ENCODE results near the gene C1QTNF8. TPM values are rescaled to one million over a fixed set of nuclear protein-coding genes. Genes with fewer than 3 reads are reported as not detected.

The C1QTNF8 gene
- total and polyA plus RNA-seq, 2 of the 13 experiments (the other 11 are each of a cell fraction or from before 2014, with no cell fraction given), result 0.09 TPM; not detected in 1

DNA sequence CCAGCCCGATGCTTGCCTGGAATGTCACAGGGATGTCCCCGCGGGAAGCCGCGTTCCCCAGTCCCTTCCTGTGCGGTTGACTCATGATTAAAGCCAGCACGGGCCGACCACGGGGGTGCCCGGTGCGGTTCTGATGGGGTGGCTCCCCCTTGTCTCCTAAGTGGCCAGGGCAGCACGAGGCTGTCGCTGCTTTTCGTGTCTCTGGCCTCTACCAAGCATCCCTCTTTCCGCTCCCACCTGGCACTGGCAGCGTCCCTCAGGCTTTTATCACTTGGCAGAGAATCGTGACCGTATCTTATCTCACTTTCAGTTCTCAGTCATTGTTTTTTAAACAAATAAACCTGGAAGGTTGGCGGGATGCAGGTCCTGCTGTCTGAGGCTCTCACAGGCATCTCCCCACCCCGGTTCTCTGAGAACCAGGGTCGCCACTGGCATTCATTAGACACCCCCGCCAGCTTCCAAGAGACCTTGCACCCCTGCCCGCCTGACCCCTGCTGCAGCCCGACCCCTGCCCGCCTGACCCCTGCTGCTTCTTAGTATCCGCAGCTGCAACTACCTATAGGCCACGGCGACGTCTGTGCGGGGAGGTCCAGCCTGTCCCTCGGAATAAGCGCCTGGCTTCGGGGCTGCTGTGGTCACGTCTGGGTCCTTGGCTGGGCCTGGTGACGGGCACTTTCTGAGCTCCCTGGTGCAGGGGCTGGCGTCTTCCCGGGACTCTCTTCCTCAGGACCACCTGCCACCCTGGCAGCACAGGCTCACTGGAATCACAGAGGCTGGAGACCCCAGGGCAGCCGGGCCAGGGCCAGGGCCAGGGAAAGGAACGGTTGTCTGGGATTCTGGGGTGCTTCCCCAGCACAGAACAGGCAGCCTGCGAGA, 7.5 kb downstream of the C1QTNF8 start (continued):
- peak; percentile 40; the same call in 1 of the 2 replicates for TF ChIP-seq SOX5 (CRISPR knock-in tag; IDR thresholded peaks at IDR 0.05; ENCODE audit: borderline replicate concordance)
- TF ChIP-seq, protein P1, sequence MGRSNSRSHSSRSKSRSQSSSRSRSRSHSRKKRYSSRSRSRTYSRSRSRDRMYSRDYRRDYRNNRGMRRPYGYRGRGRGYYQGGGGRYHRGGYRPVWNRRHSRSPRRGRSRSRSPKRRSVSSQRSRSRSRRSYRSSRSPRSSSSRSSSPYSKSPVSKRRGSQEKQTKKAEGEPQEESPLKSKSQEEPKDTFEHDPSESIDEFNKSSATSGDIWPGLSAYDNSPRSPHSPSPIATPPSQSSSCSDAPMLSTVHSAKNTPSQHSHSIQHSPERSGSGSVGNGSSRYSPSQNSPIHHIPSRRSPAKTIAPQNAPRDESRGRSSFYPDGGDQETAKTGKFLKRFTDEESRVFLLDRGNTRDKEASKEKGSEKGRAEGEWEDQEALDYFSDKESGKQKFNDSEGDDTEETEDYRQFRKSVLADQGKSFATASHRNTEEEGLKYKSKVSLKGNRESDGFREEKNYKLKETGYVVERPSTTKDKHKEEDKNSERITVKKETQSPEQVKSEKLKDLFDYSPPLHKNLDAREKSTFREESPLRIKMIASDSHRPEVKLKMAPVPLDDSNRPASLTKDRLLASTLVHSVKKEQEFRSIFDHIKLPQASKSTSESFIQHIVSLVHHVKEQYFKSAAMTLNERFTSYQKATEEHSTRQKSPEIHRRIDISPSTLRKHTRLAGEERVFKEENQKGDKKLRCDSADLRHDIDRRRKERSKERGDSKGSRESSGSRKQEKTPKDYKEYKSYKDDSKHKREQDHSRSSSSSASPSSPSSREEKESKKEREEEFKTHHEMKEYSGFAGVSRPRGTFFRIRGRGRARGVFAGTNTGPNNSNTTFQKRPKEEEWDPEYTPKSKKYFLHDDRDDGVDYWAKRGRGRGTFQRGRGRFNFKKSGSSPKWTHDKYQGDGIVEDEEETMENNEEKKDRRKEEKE (IDR thresholded peaks at IDR 0.05), result no peak
- TF ChIP-seq, protein P2, sequence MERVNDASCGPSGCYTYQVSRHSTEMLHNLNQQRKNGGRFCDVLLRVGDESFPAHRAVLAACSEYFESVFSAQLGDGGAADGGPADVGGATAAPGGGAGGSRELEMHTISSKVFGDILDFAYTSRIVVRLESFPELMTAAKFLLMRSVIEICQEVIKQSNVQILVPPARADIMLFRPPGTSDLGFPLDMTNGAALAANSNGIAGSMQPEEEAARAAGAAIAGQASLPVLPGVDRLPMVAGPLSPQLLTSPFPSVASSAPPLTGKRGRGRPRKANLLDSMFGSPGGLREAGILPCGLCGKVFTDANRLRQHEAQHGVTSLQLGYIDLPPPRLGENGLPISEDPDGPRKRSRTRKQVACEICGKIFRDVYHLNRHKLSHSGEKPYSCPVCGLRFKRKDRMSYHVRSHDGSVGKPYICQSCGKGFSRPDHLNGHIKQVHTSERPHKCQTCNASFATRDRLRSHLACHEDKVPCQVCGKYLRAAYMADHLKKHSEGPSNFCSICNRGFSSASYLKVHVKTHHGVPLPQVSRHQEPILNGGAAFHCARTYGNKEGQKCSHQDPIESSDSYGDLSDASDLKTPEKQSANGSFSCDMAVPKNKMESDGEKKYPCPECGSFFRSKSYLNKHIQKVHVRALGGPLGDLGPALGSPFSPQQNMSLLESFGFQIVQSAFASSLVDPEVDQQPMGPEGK (CRISPR knock-in tag; IDR thresholded peaks at IDR 0.05), result 0 out of 2 replicates have a peak, but pooled peaks have one; percentile 14
- TF ChIP-seq TEAD3 (CRISPR knock-in tag; optimal IDR thresholded peaks at IDR 0.05; ENCODE audit: borderline replicate concordance), result peak; percentile 58
- no peak for TF ChIP-seq ZKSCAN8 (CRISPR knock-in tag; IDR thresholded peaks at IDR 0.05; ENCODE audit: borderline replicate concordance)
- TF ChIP-seq PHF21A (CRISPR knock-in tag; IDR thresholded peaks at IDR 0.05), result peak; percentile 52; the same call in 1 of the 2 replicates
- 0 out of 2 replicates have a peak, but pooled peaks have one; percentile 17 for TF ChIP-seq NR2F6 (IDR thresholded peaks at IDR 0.05)
- no peak; the same call in 1 of the 2 replicates for TF ChIP-seq NR2F6 (CRISPR knock-in tag; IDR thresholded peaks at IDR 0.05)
- TF ChIP-seq ZNF776 (CRISPR knock-in tag; IDR thresholded peaks at IDR 0.05), result 0 out of 2 replicates have a peak, but pooled peaks have one; percentile 8
- peak; percentile 49 for TF ChIP-seq ZSCAN25 (CRISPR knock-in tag; IDR thresholded peaks at IDR 0.05)
- no peak for TF ChIP-seq SOX13 (IDR thresholded peaks at IDR 0.05)
- TF ChIP-seq SOX13 (CRISPR knock-in tag; conservative IDR thresholded peaks at IDR 0.05 in 1 of 2, IDR thresholded peaks at IDR 0.05 in 1 of 2), result peak in 1 of 2 experiments; percentile 70; a peak in 2 of 4 replicates
- TF ChIP-seq, protein P3, sequence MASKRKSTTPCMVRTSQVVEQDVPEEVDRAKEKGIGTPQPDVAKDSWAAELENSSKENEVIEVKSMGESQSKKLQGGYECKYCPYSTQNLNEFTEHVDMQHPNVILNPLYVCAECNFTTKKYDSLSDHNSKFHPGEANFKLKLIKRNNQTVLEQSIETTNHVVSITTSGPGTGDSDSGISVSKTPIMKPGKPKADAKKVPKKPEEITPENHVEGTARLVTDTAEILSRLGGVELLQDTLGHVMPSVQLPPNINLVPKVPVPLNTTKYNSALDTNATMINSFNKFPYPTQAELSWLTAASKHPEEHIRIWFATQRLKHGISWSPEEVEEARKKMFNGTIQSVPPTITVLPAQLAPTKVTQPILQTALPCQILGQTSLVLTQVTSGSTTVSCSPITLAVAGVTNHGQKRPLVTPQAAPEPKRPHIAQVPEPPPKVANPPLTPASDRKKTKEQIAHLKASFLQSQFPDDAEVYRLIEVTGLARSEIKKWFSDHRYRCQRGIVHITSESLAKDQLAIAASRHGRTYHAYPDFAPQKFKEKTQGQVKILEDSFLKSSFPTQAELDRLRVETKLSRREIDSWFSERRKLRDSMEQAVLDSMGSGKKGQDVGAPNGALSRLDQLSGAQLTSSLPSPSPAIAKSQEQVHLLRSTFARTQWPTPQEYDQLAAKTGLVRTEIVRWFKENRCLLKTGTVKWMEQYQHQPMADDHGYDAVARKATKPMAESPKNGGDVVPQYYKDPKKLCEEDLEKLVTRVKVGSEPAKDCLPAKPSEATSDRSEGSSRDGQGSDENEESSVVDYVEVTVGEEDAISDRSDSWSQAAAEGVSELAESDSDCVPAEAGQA (IDR thresholded peaks at IDR 0.05; ENCODE audit: low read depth), result no peak
- TF ChIP-seq, protein P3 (CRISPR knock-in tag; IDR thresholded peaks at IDR 0.05; ENCODE audit: borderline replicate concordance), result no peak
- no peak for TF ChIP-seq GABPA (IDR thresholded peaks at IDR 0.05; ENCODE audit: low read depth, low read length)
- 0 out of 2 replicates have a peak, but pooled peaks have one; percentile 7 for TF ChIP-seq GABPA (CRISPR knock-in tag; IDR thresholded peaks at IDR 0.05; ENCODE audit: low read depth)
- TF ChIP-seq, protein P4, sequence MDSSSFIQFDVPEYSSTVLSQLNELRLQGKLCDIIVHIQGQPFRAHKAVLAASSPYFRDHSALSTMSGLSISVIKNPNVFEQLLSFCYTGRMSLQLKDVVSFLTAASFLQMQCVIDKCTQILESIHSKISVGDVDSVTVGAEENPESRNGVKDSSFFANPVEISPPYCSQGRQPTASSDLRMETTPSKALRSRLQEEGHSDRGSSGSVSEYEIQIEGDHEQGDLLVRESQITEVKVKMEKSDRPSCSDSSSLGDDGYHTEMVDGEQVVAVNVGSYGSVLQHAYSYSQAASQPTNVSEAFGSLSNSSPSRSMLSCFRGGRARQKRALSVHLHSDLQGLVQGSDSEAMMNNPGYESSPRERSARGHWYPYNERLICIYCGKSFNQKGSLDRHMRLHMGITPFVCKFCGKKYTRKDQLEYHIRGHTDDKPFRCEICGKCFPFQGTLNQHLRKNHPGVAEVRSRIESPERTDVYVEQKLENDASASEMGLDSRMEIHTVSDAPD (CRISPR knock-in tag; IDR thresholded peaks at IDR 0.05), result no peak
